Activated T-cell treated with anti-CD3 and anti-CD28 coated beads, Interleukin-2, amount 50 U/mL, for 4 hours (primary cell): ENCODE measurements around the gene SPIN1. TPM values are rescaled to one million over a fixed set of nuclear protein-coding genes. Genes with fewer than 3 reads are reported as not detected.

ENCODE experiments used
- ATAC-seq, 2 donors: fragments of 200-7000 bp; cut with Tn5 transposase; one replicate each; pipeline ENCODE4 v1.10.0; 2021
- DNase-seq: peaks from one replicate; pipeline ENCODE4 v3.0.0-alpha.2; 2020
- H3K27me3 Mint-ChIP-seq: one replicate; pipeline ENCODE4 v1.8.0; 2021; ENCODE audit warnings: low read depth, mixed read lengths
- H3K36me3 Mint-ChIP-seq: one replicate; pipeline ENCODE4 v1.8.0; 2022; ENCODE audit warnings: mixed read lengths; ENCODE audit not compliant: insufficient read depth
- H3K4me1 Mint-ChIP-seq: one replicate; pipeline ENCODE4 v1.8.0; 2021; ENCODE audit warnings: low read depth, mixed read lengths
- H3K4me3 Mint-ChIP-seq: one replicate; pipeline ENCODE4 v1.8.0; 2021; ENCODE audit warnings: mild to moderate bottlenecking, moderate library complexity, mixed read lengths
- H3K9me3 Mint-ChIP-seq: one replicate; pipeline ENCODE4 v1.8.0; 2021; ENCODE audit warnings: mixed read lengths
- total RNA-seq, 3 donors: library from RNA; stranded (reverse); gene quantifications; one replicate each; pipeline ENCODE4 v1.2.1, GENCODE V29; 2021

The SPIN1 gene
- total RNA-seq, 3 donors from 2014 or later = 16.2 to 17.8 (median 16.3) TPM

- DNase-seq (no peak), ATAC-seq (no peak)
- H3K36me3 Mint-ChIP-seq = no peaks in the 10 kb centered on the region
- H3K9me3 Mint-ChIP-seq = no peaks in the 10 kb centered on the region
- no peaks in the 10 kb centered on the region for H3K4me1 Mint-ChIP-seq
- H3K4me3 Mint-ChIP-seq = no peak overlapping the region
- peaks cover 2% of the 10 kb centered on the region for H3K27me3 Mint-ChIP-seq
Measured at GRCh38 chr9:88508326-88508725, 120.1 kb downstream of the SPIN1 start.

- no peak overlapping the region for H3K4me3 Mint-ChIP-seq
- H3K36me3 Mint-ChIP-seq = no peaks in the 10 kb centered on the region
- ATAC-seq (no peak), DNase-seq (no peak)
- H3K27me3 Mint-ChIP-seq = no peaks in the 10 kb centered on the region
- no peaks in the 10 kb centered on the region for H3K9me3 Mint-ChIP-seq
- no peaks in the 10 kb centered on the region for H3K4me1 Mint-ChIP-seq
Measured at GRCh38 chr9:88511906-88512305, 123.7 kb downstream of the SPIN1 start.

GRCh38 chr9:88514247-88514646, 126.0 kb downstream of the SPIN1 start:
- H3K9me3 Mint-ChIP-seq = peaks cover 3% of the 10 kb centered on the region
- ATAC-seq (no peak), DNase-seq (no peak)
- no peak overlapping the region for H3K4me3 Mint-ChIP-seq
- H3K4me1 Mint-ChIP-seq = no peaks in the 10 kb centered on the region
- peaks cover under 1% of the 10 kb centered on the region for H3K27me3 Mint-ChIP-seq
- H3K36me3 Mint-ChIP-seq = no peaks in the 10 kb centered on the region

- ATAC-seq = no peak
- Mint-ChIP-seq H3K36me3 (no peaks in the 10 kb centered on the region), H3K4me1 (no peaks in the 10 kb centered on the region)
Measured at GRCh38 chr9:88521308-88521707, 133.1 kb downstream of the SPIN1 start.

GRCh38 chr9:88522360-88522759, 134.1 kb downstream of the SPIN1 start:
- no peak for ATAC-seq
- peaks cover 3% of the 10 kb centered on the region for H3K9me3 Mint-ChIP-seq
- no peaks in the 10 kb centered on the region for H3K4me1 Mint-ChIP-seq
- no peaks in the 10 kb centered on the region for H3K36me3 Mint-ChIP-seq
- H3K4me3 Mint-ChIP-seq = no peak overlapping the region
- H3K27me3 Mint-ChIP-seq = peaks cover 25% of the 10 kb centered on the region
- DNase-seq = no peak

More at GRCh38 chr9:88521308-88521707, 133.1 kb downstream of the SPIN1 start:
- H3K9me3 Mint-ChIP-seq = peaks cover 3% of the 10 kb centered on the region
- peaks cover 23% of the 10 kb centered on the region for H3K27me3 Mint-ChIP-seq
- H3K4me3 Mint-ChIP-seq = no peak overlapping the region
- DNase-seq = no peak

GRCh38 chr9:88523056-88523455, 134.8 kb downstream of the SPIN1 start:
- Mint-ChIP-seq H3K9me3 (no peaks in the 10 kb centered on the region), H3K4me3 (no peak overlapping the region), H3K36me3 (no peaks in the 10 kb centered on the region), H3K4me1 (no peaks in the 10 kb centered on the region), H3K27me3 (peaks cover 25% of the 10 kb centered on the region)
- DNase-seq (no peak), ATAC-seq (no peak)

GRCh38 chr9:88524911-88525310, 136.7 kb downstream of the SPIN1 start:
- Mint-ChIP-seq H3K36me3 (no peaks in the 10 kb centered on the region), H3K4me1 (no peaks in the 10 kb centered on the region), H3K4me3 (no peak overlapping the region), H3K9me3 (no peaks in the 10 kb centered on the region), H3K27me3 (peaks cover 25% of the 10 kb centered on the region)
- DNase-seq = no peak
- no peak for ATAC-seq

GRCh38 chr9:88527618-88528017, 139.4 kb downstream of the SPIN1 start:
- H3K9me3 Mint-ChIP-seq = no peaks in the 10 kb centered on the region
- H3K4me1 Mint-ChIP-seq = no peaks in the 10 kb centered on the region
- H3K36me3 Mint-ChIP-seq = no peaks in the 10 kb centered on the region
- H3K4me3 Mint-ChIP-seq = no peak overlapping the region
- H3K27me3 Mint-ChIP-seq = peaks cover 18% of the 10 kb centered on the region
- ATAC-seq = no peak
- DNase-seq = no peak

Other genes starting within 250 kb of the SPIN1 start
- under 1 TPM in 1 of 3 donors, not detected in 2; 0.13 TPM for gene SPATA31C2, start 250.0 kb upstream of the SPIN1 start, total RNA-seq
- gene NXNL2, start 146.7 kb downstream of the SPIN1 start, total RNA-seq = not detected